A549 (cell line): ENCODE data around the gene ENOPH1. TPM values are rescaled to one million over a fixed set of nuclear protein-coding genes. Genes with fewer than 3 reads are reported as not detected.

Source experiments
- ATAC-seq, 2 experiments: fragments of 200-7000 bp in 1 of 2; fragments of >200 bp in 1 of 2; cut with Nextera tagmentation in 1 of 2; cut with Tn5 transposase in 1 of 2; 3 replicates each; pipeline versions ENCODE4 v1.8.0 to v1.9.1; 2018 to 2020; ENCODE audit warnings: mild to moderate bottlenecking in 1 of 2, moderate library complexity in 1 of 2
- CTCF ChIA-PET: fragments of 300-600 bp; sonication (Branson Sonifier 250); formaldehyde crosslinking; extraction: SDS; loops from one replicate; lab custom pipeline; 2021; ENCODE audit warnings: antibody characterized with exemption, inconsistent platforms; lab: Yijun Ruan, JAX
- POLR2A ChIA-PET: fragments of 350-600 bp; formaldehyde crosslinking; extraction: SDS; loops from one replicate; lab custom pipeline; 2021; ENCODE audit warnings: antibody characterized with exemption, inconsistent platforms; lab: Yijun Ruan, JAX
- DNase-seq, 2 experiments: peaks; one replicate each; pipeline versions ENCODE4 v3.0.0 to v3.0.0-alpha.2; 2011 to 2016; ENCODE audit warnings: low read depth in 1 of 2, low spot score in 1 of 2
- FAIRE-seq: peaks from 2 replicates; lab custom pipeline; 2011; peaks lifted over from hg19 to GRCh38; lab: Jason Lieb, UNC
- H3K27ac ChIP-seq, 2 experiments: fragments of >200 bp; sonication (Bioruptor Twin); formaldehyde crosslinking; 3 replicates each; pipeline ENCODE4 v1.5.1; 2016 to 2017
- H3K4me1 ChIP-seq: fragments of >200 bp; sonication (Bioruptor Twin); formaldehyde crosslinking; 3 replicates; pipeline ENCODE4 v1.6.1; 2016
- H3K4me2 ChIP-seq: fragments of >200 bp; sonication (Bioruptor Twin); formaldehyde crosslinking; 3 replicates; pipeline ENCODE4 v1.6.1; 2016
- H3K4me3 ChIP-seq: fragments of >200 bp; sonication (Bioruptor Twin); formaldehyde crosslinking; 3 replicates; pipeline ENCODE4 v1.5.1; 2016
- H3K9me3 ChIP-seq: fragments of >200 bp; sonication (Bioruptor Twin); formaldehyde crosslinking; 3 replicates; pipeline ENCODE4 v1.6.1; 2016
- CEBPB ChIP-seq, 2 experiments: fragments of >200 bp in 1 of 2; sonication (Bioruptor Twin) in 1 of 2; formaldehyde crosslinking in 1 of 2; IDR thresholded peaks; 2 replicates each; pipeline ENCODE4 v1.6.1; 2012 to 2016
- CHD4 ChIP-seq: fragments of 200-600 bp; sonication (generic); IDR thresholded peaks from 2 replicates; pipeline ENCODE4 v1.6.1; 2016; ENCODE audit warnings: antibody characterized with exemption, mild to moderate bottlenecking, borderline replicate concordance
- EHF ChIP-seq: fragments of 250-450 bp; sonication (Bioruptor Pico); IDR thresholded peaks from 2 replicates; pipeline ENCODE4 v1.5.0; 2020; ENCODE audit warnings: mild to moderate bottlenecking
- EP300 ChIP-seq, 2 experiments: fragments of >200 bp; sonication (Bioruptor Twin); formaldehyde crosslinking; IDR thresholded peaks; 2 replicates in 1 of 2; 3 replicates in 1 of 2; pipeline ENCODE4 v1.6.1; 2016 to 2017
- FOSB ChIP-seq: fragments of 250-450 bp; sonication (Bioruptor Pico); IDR thresholded peaks from 2 replicates; pipeline ENCODE4 v1.5.0; 2020; ENCODE audit warnings: mild to moderate bottlenecking, moderate library complexity
- FOSL2 ChIP-seq, 2 experiments: fragments of 450-650 bp in 1 of 2; fragments of >200 bp in 1 of 2; sonication (Bioruptor Twin) in 1 of 2; formaldehyde crosslinking; IDR thresholded peaks; 2 replicates each; pipeline versions ENCODE4 v1.5.0 to v1.6.1; 2016 to 2020; ENCODE audit warnings: mild to moderate bottlenecking in 1 of 2, moderate library complexity in 1 of 2
- HOXA7 ChIP-seq: fragments of 250-450 bp; sonication (Bioruptor Pico); IDR thresholded peaks from 2 replicates; pipeline ENCODE4 v1.5.0; 2020; ENCODE audit warnings: mild to moderate bottlenecking, moderate library complexity
- HOXB5 ChIP-seq: fragments of 250-450 bp; sonication (Bioruptor Pico); IDR thresholded peaks from 2 replicates; pipeline ENCODE4 v1.5.0; 2020; ENCODE audit warnings: mild to moderate bottlenecking, moderate library complexity
- POLR2AphosphoS2 ChIP-seq: conservative IDR thresholded peaks from 2 replicates; pipeline ENCODE4 v1.6.1; 2012; ENCODE audit warnings: low read length, improper control_type of control experiment, inconsistent platforms
- RAD21 ChIP-seq, 2 experiments: fragments of >200 bp in 1 of 2; sonication (Bioruptor Twin) in 1 of 2; formaldehyde crosslinking in 1 of 2; IDR thresholded peaks in 1 of 2; conservative IDR thresholded peaks in 1 of 2; 2 replicates in 1 of 2; 3 replicates in 1 of 2; pipeline ENCODE4 v1.6.1; 2012 to 2018; ENCODE audit warnings: inconsistent platforms in 1 of 2
- RARB ChIP-seq: fragments of 250-450 bp; sonication (Bioruptor Pico); IDR thresholded peaks from 2 replicates; pipeline ENCODE4 v1.8.0; 2021; ENCODE audit warnings: mild to moderate bottlenecking, moderate library complexity
- RNF2 ChIP-seq: fragments of 200-600 bp; sonication (generic); IDR thresholded peaks from 2 replicates; pipeline ENCODE4 v1.6.1; 2016; ENCODE audit warnings: low read depth, mild to moderate bottlenecking, antibody characterized with exemption, moderate library complexity, borderline replicate concordance
- TFCP2L1 ChIP-seq: fragments of 250-450 bp; sonication (Bioruptor Pico); IDR thresholded peaks from 2 replicates; pipeline ENCODE4 v1.5.0; 2021; ENCODE audit warnings: mild to moderate bottlenecking
- TP53 ChIP-seq: fragments of 250-450 bp; sonication (Bioruptor Pico); IDR thresholded peaks from 2 replicates; pipeline ENCODE4 v1.5.0; 2021; ENCODE audit warnings: mild to moderate bottlenecking, moderate library complexity
- WGBS: methylation state at CpG from one replicate; pipeline ENCODE4 v1.1.6; 2017; ENCODE audit errors: missing lambda C conversion rate; 5-methylcytosine and 5-hydroxymethylcytosine counted together
- polyA plus RNA-seq, 4 experiments: library from polyadenylated mRNA; depleted of rRNA in 3 of 4; stranded (reverse); fragments of >200 nt; fragmentation: RNase III in 1 of 4; extraction: RNeasy Plus Mini Kit Qiagen cat#74134 plus additional on column Dnase treatment in 1 of 4; gene quantifications; 2 replicates in 3 of 4; 3 replicates in 1 of 4; pipeline ENCODE4 v1.2.3, GENCODE V29; 2011 to 2017
- TF ChIP-seq, protein P1 (sequence below): fragments of >200 bp; sonication (Bioruptor Twin); formaldehyde crosslinking; IDR thresholded peaks from 3 replicates; pipeline ENCODE4 v1.6.1; 2016
- TF ChIP-seq, protein P2 (sequence below): fragments of 250-450 bp; sonication (Bioruptor Pico); IDR thresholded peaks from 2 replicates; pipeline ENCODE4 v1.5.0; 2021; ENCODE audit warnings: mild to moderate bottlenecking, moderate library complexity, borderline replicate concordance
- TF ChIP-seq, protein P3 (sequence below): fragments of 200-600 bp; sonication (generic); IDR thresholded peaks from 2 replicates; pipeline ENCODE4 v1.6.1; 2016; ENCODE audit warnings: antibody characterized with exemption, mild to moderate bottlenecking, moderate library complexity

The ENOPH1 gene
- polyA plus RNA-seq, 2 of the 4 experiments (the other 2 are of a cell fraction) = 22.3 to 43.5 TPM

GRCh38 chr4:82422616-82423015 is 7.8 kb upstream of the ENOPH1 start:
- FAIRE-seq (no peak), DNase-seq (no peak), ATAC-seq (peak in 1 of 2 experiments; percentile 4; a peak in 3 of 6 replicates)
- Histone ChIP-seq H3K4me2 (no peak overlapping the region), H3K4me1 (peaks cover 40% of the 10 kb centered on the region), H3K4me3 (no peak overlapping the region), H3K9me3 (no peaks in the 10 kb centered on the region), H3K27ac (no peak overlapping the region)
- WGBS = 86% methylated on average over 5 of the region's 5 CpGs
- CTCF ChIA-PET = interaction anchor here (1.0 kb wide), 1 partner anchor 41 kb away, joined by 3 read pairs; no protein-coding TSS in a partner anchor
- TF ChIP-seq TFCP2L1 (CRISPR knock-in tag) (peak; percentile 49; the same call in 1 of the 2 replicates), EP300 (IDR thresholded peaks at IDR 0.05) (no peak), RARB (CRISPR knock-in tag) (0 out of 2 replicates have a peak, but pooled peaks have one; percentile 4), POLR2AphosphoS2 (no peak), CEBPB (IDR thresholded peaks at IDR 0.05) (no peak), RNF2 (no peak)
- TF ChIP-seq, protein P1, sequence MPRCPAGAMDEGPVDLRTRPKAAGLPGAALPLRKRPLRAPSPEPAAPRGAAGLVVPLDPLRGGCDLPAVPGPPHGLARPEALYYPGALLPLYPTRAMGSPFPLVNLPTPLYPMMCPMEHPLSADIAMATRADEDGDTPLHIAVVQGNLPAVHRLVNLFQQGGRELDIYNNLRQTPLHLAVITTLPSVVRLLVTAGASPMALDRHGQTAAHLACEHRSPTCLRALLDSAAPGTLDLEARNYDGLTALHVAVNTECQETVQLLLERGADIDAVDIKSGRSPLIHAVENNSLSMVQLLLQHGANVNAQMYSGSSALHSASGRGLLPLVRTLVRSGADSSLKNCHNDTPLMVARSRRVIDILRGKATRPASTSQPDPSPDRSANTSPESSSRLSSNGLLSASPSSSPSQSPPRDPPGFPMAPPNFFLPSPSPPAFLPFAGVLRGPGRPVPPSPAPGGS = no peak
- POLR2A ChIA-PET = interaction anchor here (1.6 kb wide), 1 partner anchor 48 kb away, joined by 7 read pairs; the partner anchor contains the start of gene HNRNPD

DNA sequence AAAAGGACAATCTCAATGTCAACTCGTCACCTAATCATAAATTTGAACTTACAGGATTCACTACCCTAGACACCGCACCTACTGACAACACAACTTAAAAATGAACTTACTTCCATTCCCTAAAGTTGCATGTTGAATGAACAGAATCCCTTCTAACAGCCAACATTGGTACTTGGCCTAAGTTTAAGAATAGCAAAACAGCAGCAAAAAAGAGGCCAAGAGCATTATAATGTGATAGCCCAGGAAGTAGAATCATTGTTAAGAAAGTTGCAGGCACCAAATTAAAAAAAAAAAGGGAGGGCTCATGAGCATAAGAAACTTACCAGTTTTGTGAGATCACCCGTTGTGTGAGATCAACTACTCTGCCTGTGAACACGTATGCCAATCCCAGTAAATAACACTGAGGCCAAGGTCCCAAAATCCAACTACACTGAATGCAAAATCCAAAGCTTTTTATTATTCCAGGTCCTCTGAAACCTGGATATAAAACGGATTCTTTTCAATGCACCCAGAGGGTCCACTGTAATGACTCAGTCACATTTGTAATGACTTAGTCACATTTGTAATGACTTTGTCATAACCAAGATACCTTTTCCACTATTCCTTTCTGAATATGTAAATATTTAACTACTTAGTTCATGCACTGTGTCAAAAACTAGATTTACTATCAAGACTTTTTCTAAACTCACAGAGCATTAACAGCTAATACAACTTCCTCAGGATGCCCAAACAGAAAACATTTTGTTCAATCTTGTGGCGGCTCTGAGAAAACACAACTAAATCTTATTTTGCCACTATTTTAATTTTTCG is 6.9 kb upstream of the ENOPH1 start:
- H3K4me1 ChIP-seq = peaks cover 40% of the 10 kb centered on the region
- H3K27ac ChIP-seq = no peak overlapping the region
- DNase-seq (peak in 1 of 2 experiments; percentile 20), ATAC-seq (peak; percentile 18 to 37; a peak in 5 of 6 replicates), FAIRE-seq (no peak)
- ChIA-PET CTCF (interaction anchor here (1.2 kb wide), 1 partner anchor 63 kb away, joined by 3 read pairs; no protein-coding TSS in a partner anchor), POLR2A (interaction anchor here (1.0 kb wide), 1 partner anchor 49 kb away, joined by 3 read pairs; the partner anchor contains the start of gene HNRNPD)
- no peak overlapping the region for H3K4me3 ChIP-seq
- H3K4me2 ChIP-seq = peak overlapping the region; percentile 90; the same call in 2 of the 3 replicates
- no peaks in the 10 kb centered on the region for H3K9me3 ChIP-seq
- 63% methylated on average over 7 of the region's 7 CpGs for WGBS
- TF ChIP-seq TFCP2L1 (CRISPR knock-in tag) (peak; percentile 92), POLR2AphosphoS2 (peak; percentile 99), EHF (CRISPR knock-in tag) (peak; percentile 46; the same call in 1 of the 2 replicates), TP53 (CRISPR knock-in tag) (peak; percentile 3; the same call in 1 of the 2 replicates), RAD21 (conservative IDR thresholded peaks at IDR 0.05 in 1 of 2, IDR thresholded peaks at IDR 0.05 in 1 of 2) (no peak), CHD4 (no peak), FOSL2 (IDR thresholded peaks at IDR 0.05) (peak; percentile 34; the same call in 1 of the 2 replicates), FOSL2 (CRISPR knock-in tag; IDR thresholded peaks at IDR 0.05) (peak; percentile 48), RNF2 (no peak), FOSB (CRISPR knock-in tag) (peak; percentile 81), HOXA7 (CRISPR knock-in tag) (peak; percentile 98), HOXB5 (CRISPR knock-in tag) (0 out of 2 replicates have a peak, but pooled peaks have one; percentile 29), RARB (CRISPR knock-in tag) (peak; percentile 76)
- TF ChIP-seq, protein P2, sequence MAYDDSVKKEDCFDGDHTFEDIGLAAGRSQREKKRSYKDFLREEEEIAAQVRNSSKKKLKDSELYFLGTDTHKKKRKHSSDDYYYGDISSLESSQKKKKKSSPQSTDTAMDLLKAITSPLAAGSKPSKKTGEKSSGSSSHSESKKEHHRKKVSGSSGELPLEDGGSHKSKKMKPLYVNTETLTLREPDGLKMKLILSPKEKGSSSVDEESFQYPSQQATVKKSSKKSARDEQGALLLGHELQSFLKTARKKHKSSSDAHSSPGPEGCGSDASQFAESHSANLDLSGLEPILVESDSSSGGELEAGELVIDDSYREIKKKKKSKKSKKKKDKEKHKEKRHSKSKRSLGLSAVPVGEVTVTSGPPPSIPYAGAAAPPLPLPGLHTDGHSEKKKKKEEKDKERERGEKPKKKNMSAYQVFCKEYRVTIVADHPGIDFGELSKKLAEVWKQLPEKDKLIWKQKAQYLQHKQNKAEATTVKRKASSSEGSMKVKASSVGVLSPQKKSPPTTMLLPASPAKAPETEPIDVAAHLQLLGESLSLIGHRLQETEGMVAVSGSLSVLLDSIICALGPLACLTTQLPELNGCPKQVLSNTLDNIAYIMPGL (CRISPR knock-in tag) = peak; percentile 86; the same call in 1 of the 2 replicates
- TF ChIP-seq, protein P3, sequence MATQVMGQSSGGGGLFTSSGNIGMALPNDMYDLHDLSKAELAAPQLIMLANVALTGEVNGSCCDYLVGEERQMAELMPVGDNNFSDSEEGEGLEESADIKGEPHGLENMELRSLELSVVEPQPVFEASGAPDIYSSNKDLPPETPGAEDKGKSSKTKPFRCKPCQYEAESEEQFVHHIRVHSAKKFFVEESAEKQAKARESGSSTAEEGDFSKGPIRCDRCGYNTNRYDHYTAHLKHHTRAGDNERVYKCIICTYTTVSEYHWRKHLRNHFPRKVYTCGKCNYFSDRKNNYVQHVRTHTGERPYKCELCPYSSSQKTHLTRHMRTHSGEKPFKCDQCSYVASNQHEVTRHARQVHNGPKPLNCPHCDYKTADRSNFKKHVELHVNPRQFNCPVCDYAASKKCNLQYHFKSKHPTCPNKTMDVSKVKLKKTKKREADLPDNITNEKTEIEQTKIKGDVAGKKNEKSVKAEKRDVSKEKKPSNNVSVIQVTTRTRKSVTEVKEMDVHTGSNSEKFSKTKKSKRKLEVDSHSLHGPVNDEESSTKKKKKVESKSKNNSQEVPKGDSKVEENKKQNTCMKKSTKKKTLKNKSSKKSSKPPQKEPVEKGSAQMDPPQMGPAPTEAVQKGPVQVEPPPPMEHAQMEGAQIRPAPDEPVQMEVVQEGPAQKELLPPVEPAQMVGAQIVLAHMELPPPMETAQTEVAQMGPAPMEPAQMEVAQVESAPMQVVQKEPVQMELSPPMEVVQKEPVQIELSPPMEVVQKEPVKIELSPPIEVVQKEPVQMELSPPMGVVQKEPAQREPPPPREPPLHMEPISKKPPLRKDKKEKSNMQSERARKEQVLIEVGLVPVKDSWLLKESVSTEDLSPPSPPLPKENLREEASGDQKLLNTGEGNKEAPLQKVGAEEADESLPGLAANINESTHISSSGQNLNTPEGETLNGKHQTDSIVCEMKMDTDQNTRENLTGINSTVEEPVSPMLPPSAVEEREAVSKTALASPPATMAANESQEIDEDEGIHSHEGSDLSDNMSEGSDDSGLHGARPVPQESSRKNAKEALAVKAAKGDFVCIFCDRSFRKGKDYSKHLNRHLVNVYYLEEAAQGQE = peak; percentile 16
